ENCODE results near the gene STK10.
"Not testable (repeated sequence)": the region's sequence is repeated elsewhere in the genome, so short reads cannot be mapped to it uniquely, and the experiment has no call there.

STK10 gene

GRCh38 chr5:172153695-172154094 lies 34.3 kb downstream of the STK10 start:
- no peak overlapping the region for H3K4me3 ChIP-seq (ENCODE audit: low read depth, low read length)

GRCh38 chr5:172151661-172152210 lies 36.3 kb downstream of the STK10 start:
- H3K4me3 ChIP-seq (ENCODE audit: low read depth, low read length) = no peak overlapping the region
- no peaks in the 10 kb centered on the region for H3K27me3 ChIP-seq
- DNase-seq = no peak
- no peaks in the 10 kb centered on the region for H3K4me1 ChIP-seq
- no peaks in the 10 kb centered on the region for H3K9me3 ChIP-seq
- no peak for TF ChIP-seq CTCF (IDR thresholded peaks at IDR 0.05; ENCODE audit: low read depth, low read length)
- H3K36me3 ChIP-seq = no peaks in the 10 kb centered on the region

More at GRCh38 chr5:172153695-172154094, 34.3 kb downstream of the STK10 start:
- no peak for DNase-seq
- H3K27me3 ChIP-seq = no peaks in the 10 kb centered on the region
- TF ChIP-seq CTCF (IDR thresholded peaks at IDR 0.05; ENCODE audit: low read depth, low read length) = no peak
- H3K4me1 ChIP-seq = no peaks in the 10 kb centered on the region
- H3K9me3 ChIP-seq = no peaks in the 10 kb centered on the region
- no peaks in the 10 kb centered on the region for H3K36me3 ChIP-seq

GRCh38 chr5:172150514-172151425 lies 37.3 kb downstream of the STK10 start:
- Histone ChIP-seq H3K4me1 (no peaks in the 10 kb centered on the region), H3K36me3 (no peaks in the 10 kb centered on the region), H3K9me3 (no peaks in the 10 kb centered on the region), H3K4me3 (ENCODE audit: low read depth, low read length) (no peak overlapping the region), H3K27me3 (no peaks in the 10 kb centered on the region)
- no peak for TF ChIP-seq CTCF (IDR thresholded peaks at IDR 0.05; ENCODE audit: low read depth, low read length)
- DNase-seq = no peak

- not testable (repeated sequence) for H3K9me3 ChIP-seq; DNase-seq; H3K36me3 ChIP-seq; H3K27me3 ChIP-seq; H3K4me3 ChIP-seq (ENCODE audit: low read depth, low read length); H3K4me1 ChIP-seq
Measured at GRCh38 chr5:172149481-172149880, 38.5 kb downstream of the STK10 start.

GRCh38 chr5:172149073-172149472 lies 39.0 kb downstream of the STK10 start:
- Histone ChIP-seq H3K4me1 (peaks cover 8% of the 10 kb centered on the region), H3K4me3 (ENCODE audit: low read depth, low read length) (no peak overlapping the region), H3K9me3 (no peaks in the 10 kb centered on the region), H3K36me3 (no peaks in the 10 kb centered on the region), H3K27me3 (no peaks in the 10 kb centered on the region)
- no peak for DNase-seq
- TF ChIP-seq CTCF (IDR thresholded peaks at IDR 0.05; ENCODE audit: low read depth, low read length) = no peak

GRCh38 chr5:172148381-172148780 lies 39.6 kb downstream of the STK10 start:
- TF ChIP-seq CTCF (IDR thresholded peaks at IDR 0.05; ENCODE audit: low read depth, low read length) = no peak
- Histone ChIP-seq H3K9me3 (no peaks in the 10 kb centered on the region), H3K4me1 (peaks cover 11% of the 10 kb centered on the region), H3K36me3 (no peaks in the 10 kb centered on the region), H3K27me3 (no peaks in the 10 kb centered on the region), H3K4me3 (ENCODE audit: low read depth, low read length) (no peak overlapping the region)
- no peak for DNase-seq
